NCI-H69 (cell line): ENCODE data around the gene CDC42BPG.

Experiments used
- DNase-seq: peaks from one replicate; lab custom pipeline; 2025; lab: John Stamatoyannopoulos, UW

The CDC42BPG gene

GRCh38 chr11:64878494-64879243 is 34.2 kb upstream of the CDC42BPG start, which contains the start of gene EHD1:
TSS of gene EHD1 (minus strand) at chr11:64878621. CDS start at chr11:64878464, 157 bp downstream.
- peak; percentile 100 for DNase-seq

- DNase-seq = no peak
Observed at GRCh38 chr11:64878223-64878493, 33.7 kb upstream of the CDC42BPG start.

- DNase-seq = peak; percentile 64
Observed at GRCh38 chr11:64877390-64878222, 33.2 kb upstream of the CDC42BPG start.

GRCh38 chr11:64876835-64877341 is 32.4 kb upstream of the CDC42BPG start:
- no peak for DNase-seq

- no peak for DNase-seq
Observed at GRCh38 chr11:64876229-64876750, 31.8 kb upstream of the CDC42BPG start.

- no peak for DNase-seq
Observed at GRCh38 chr11:64875369-64876228, 31.1 kb upstream of the CDC42BPG start.

GRCh38 chr11:64874308-64875240 is 30.1 kb upstream of the CDC42BPG start:
- no peak for DNase-seq

- no peak for DNase-seq
Observed at GRCh38 chr11:64872790-64873488, 28.5 kb upstream of the CDC42BPG start.

- no peak for DNase-seq
Observed at GRCh38 chr11:64871492-64871891, 27.0 kb upstream of the CDC42BPG start.

- no peak for DNase-seq
Observed at GRCh38 chr11:64870893-64871466, 26.5 kb upstream of the CDC42BPG start.

GRCh38 chr11:64870176-64870892 is 25.9 kb upstream of the CDC42BPG start:
- no peak for DNase-seq

- DNase-seq = no peak
Observed at GRCh38 chr11:64869571-64870175, 25.2 kb upstream of the CDC42BPG start.

GRCh38 chr11:64868904-64869570 is 24.6 kb upstream of the CDC42BPG start:
- DNase-seq = no peak

GRCh38 chr11:64867748-64868462 is 23.5 kb upstream of the CDC42BPG start:
- no peak for DNase-seq

GRCh38 chr11:64866173-64866491 is 21.7 kb upstream of the CDC42BPG start:
- no peak for DNase-seq

GRCh38 chr11:64865286-64866172 is 21.1 kb upstream of the CDC42BPG start:
- no peak for DNase-seq
